ENCODE results near the gene GPRASP2. TPM values are rescaled to one million over a fixed set of nuclear protein-coding genes. Genes with fewer than 3 reads are reported as not detected.

Gene GPRASP2
- total RNA-seq, 1 donor from 2014 or later: 6.8 TPM

DNA sequence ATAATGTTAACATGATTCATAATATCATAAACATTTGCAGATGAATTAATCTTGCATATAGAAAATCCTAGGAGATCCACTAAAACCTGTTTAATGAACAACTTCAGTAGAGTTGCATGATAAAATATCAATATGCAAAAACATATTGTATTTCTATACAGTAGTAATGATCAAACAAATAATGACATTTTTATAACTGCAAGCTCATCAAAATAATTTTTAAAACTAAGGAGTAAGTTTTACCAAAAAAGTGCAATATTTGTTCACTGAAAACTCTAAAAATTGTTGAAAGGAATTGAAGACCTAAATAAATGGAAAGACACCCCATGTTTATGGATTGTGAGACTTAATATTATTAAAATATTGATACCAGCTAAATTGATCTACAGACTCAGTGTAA lies 15.9 kb upstream of the GPRASP2 start:
- H3K4me3 ChIP-seq (ENCODE audit: low read depth, low read length): no peak overlapping the region
- TF ChIP-seq, protein P1, sequence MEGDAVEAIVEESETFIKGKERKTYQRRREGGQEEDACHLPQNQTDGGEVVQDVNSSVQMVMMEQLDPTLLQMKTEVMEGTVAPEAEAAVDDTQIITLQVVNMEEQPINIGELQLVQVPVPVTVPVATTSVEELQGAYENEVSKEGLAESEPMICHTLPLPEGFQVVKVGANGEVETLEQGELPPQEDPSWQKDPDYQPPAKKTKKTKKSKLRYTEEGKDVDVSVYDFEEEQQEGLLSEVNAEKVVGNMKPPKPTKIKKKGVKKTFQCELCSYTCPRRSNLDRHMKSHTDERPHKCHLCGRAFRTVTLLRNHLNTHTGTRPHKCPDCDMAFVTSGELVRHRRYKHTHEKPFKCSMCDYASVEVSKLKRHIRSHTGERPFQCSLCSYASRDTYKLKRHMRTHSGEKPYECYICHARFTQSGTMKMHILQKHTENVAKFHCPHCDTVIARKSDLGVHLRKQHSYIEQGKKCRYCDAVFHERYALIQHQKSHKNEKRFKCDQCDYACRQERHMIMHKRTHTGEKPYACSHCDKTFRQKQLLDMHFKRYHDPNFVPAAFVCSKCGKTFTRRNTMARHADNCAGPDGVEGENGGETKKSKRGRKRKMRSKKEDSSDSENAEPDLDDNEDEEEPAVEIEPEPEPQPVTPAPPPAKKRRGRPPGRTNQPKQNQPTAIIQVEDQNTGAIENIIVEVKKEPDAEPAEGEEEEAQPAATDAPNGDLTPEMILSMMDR (conservative IDR thresholded peaks at IDR 0.05; ENCODE audit: low read depth, low read length): no peak
- DNase-seq (ENCODE audit: low read depth): no peak

DNA sequence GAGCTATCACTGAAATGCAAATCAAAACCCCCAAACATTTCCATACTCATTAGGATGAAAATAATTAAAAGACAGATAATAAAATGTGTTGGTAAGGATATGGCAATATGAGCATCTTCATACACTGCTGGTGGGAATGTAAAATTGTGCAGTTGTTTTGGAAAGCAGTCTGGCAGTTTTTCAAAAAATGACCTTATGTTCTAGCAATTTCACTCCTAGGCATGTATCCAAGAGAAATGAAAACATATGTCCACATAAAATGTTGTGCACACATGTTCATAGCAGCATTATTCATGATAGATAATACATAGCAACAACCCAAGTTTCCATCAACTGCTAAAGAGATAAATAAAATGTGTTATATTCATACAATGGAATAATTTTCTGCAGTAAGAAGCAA lies 14.8 kb upstream of the GPRASP2 start:
- no peak overlapping the region for H3K4me3 ChIP-seq (ENCODE audit: low read depth, low read length)
- TF ChIP-seq, protein P1 (conservative IDR thresholded peaks at IDR 0.05; ENCODE audit: low read depth, low read length): no peak
- DNase-seq (ENCODE audit: low read depth): no peak

DNA sequence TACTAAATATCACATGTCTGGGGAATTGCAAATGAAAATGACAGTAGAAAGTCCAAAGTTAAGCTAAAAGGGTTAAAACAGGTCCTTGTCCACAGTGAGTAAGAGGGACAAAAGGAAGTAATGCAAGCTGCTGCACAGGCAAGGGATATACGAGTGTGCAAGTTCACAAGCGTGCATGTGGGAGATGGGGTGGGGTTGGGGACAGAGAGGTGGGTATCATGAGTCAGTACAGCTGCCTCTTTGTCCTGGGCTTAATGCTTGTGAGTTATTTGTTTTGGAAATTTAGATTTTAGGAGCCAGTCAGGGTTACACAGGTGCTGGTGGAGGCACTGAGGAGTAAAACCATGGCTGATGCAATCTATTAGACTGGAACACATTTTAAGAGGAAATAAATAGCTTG lies 3.3 kb upstream of the GPRASP2 start:
- H3K4me3 ChIP-seq (ENCODE audit: low read depth, low read length): no peak overlapping the region
- no peak for DNase-seq (ENCODE audit: low read depth)
- TF ChIP-seq, protein P1 (conservative IDR thresholded peaks at IDR 0.05; ENCODE audit: low read depth, low read length): no peak

DNA sequence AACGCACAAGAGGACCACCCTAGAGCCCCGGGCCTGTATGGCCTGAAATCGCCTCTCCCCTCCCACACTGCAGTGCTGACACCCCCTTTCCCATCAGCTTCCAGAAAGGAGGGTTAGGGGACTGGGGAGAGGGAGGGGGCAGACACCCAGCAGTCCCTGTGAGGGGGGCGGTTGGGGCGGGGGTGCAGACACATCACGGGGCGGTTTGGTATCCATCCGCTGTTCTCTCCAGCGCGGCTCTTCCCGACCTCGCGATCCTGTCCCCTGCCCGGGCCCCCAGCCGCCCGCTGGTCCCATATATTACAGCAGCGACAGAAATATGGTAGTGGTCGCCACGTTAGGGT lies 404 bp upstream of the GPRASP2 start:
- TF ChIP-seq, protein P1 (conservative IDR thresholded peaks at IDR 0.05; ENCODE audit: low read depth, low read length): no peak
- no peak for DNase-seq (ENCODE audit: low read depth)

DNA sequence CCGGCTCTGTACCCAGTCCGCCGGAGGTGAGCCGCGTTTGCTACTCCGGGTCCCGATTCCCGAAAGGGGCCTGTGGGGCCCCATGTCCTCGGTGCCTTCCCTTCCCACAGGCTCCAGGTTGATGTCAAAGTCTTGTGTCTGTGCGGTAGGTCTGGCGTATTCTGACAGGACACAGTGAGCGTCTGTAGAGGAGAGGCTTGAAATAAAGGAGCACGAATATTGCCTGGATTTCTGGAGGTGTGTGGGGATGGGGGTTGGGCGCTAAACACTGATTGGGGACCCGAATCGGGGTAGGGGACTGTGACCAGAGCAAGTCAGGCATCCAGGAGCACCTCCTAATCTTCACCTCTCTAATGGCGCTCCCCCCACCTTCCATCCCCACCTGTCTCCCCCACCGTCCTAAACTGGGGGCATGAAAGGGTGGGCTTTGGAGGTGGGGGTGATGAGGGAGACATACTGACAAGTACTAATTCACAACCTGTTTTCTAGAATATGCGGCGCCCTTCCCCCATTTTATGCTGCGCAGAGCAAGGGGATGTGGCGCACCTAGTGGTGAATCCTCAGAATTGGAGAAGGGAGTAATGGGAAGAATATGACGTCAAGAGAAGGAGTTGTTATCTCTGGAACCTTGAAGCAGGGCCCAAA lies 855 bp downstream of the GPRASP2 start:
- no peak for DNase-seq (ENCODE audit: low read depth)

More for the DNA sequence above, 404 bp upstream of the GPRASP2 start:
- peak overlapping the region; percentile 69 for H3K4me3 ChIP-seq (ENCODE audit: low read depth, low read length)

DNA sequence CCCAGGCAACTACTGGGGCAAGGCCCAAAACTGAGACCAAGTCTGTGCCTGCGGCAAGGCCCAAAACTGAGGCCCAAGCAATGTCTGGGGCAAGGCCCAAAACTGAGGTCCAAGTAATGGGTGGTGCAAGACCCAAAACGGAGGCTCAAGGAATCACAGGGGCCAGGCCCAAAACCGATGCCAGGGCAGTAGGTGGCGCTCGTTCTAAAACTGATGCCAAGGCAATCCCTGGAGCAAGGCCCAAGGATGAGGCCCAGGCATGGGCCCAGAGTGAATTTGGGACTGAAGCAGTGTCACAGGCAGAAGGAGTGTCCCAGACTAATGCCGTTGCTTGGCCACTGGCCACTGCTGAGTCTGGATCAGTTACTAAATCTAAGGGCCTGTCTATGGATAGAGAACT lies 2.7 kb downstream of the GPRASP2 start:
- no peak for DNase-seq (ENCODE audit: low read depth)
- TF ChIP-seq, protein P1 (conservative IDR thresholded peaks at IDR 0.05; ENCODE audit: low read depth, low read length): no peak
- H3K4me3 ChIP-seq (ENCODE audit: low read depth, low read length): no peak overlapping the region

More for the DNA sequence above, 855 bp downstream of the GPRASP2 start:
- peak overlapping the region; percentile 69 for H3K4me3 ChIP-seq (ENCODE audit: low read depth, low read length)
- TF ChIP-seq, protein P1 (conservative IDR thresholded peaks at IDR 0.05; ENCODE audit: low read depth, low read length): peak; percentile 67

DNA sequence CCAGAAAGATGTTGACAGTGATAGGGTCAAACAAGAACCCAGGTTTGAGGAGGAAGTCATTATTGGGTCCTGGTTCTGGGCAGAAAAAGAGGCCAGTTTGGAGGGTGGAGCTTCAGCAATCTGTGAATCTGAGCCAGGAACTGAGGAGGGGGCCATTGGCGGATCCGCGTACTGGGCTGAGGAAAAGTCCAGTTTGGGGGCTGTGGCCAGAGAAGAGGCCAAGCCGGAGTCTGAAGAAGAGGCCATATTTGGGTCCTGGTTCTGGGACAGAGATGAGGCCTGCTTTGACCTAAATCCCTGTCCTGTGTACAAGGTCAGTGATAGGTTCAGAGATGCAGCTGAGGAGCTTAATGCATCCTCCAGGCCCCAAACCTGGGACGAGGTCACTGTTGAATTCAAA lies 3.7 kb downstream of the GPRASP2 start:
- TF ChIP-seq, protein P1 (conservative IDR thresholded peaks at IDR 0.05; ENCODE audit: low read depth, low read length): no peak
- no peak overlapping the region for H3K4me3 ChIP-seq (ENCODE audit: low read depth, low read length)
- DNase-seq (ENCODE audit: low read depth): no peak
